GM23338 (cell line): Measurements from ENCODE around the gene ENDOU. TPM values are rescaled to one million over a fixed set of nuclear protein-coding genes. Genes with fewer than 3 reads are reported as not detected.
A peak's percentile ranks its signal among the peaks of the same experiment; 100 is the strongest.

ENCODE experiments used
- ATAC-seq: fragments of 200-7000 bp; cut with Tn5 transposase; 3 replicates; pipeline ENCODE4 v1.9.1; 2020
- DNase-seq: peaks from one replicate; pipeline ENCODE4 v3.0.0-alpha.2; 2015; ENCODE audit warnings: low spot score
- H2AFZ ChIP-seq: fragments of 200-600 bp; sonication (generic); 2 replicates; pipeline ENCODE4 v1.8.0; 2016; ENCODE audit warnings: antibody characterized with exemption, mild to moderate bottlenecking, moderate library complexity
- H3F3A ChIP-seq: fragments of 200-600 bp; sonication (generic); replicated peaks from 2 replicates; pipeline ENCODE4 v1.8.0; 2017; ENCODE audit warnings: antibody characterized with exemption, mixed run types, low read depth
- H3K27ac ChIP-seq: fragments of 200-600 bp; sonication (generic); 2 replicates; pipeline ENCODE4 v1.6.1; 2016; ENCODE audit warnings: low read depth
- H3K27me3 ChIP-seq: fragments of 200-600 bp; sonication (generic); 2 replicates; pipeline ENCODE4 v1.8.0; 2016; ENCODE audit warnings: mild to moderate bottlenecking, mixed run types, moderate library complexity; ENCODE audit not compliant: insufficient read depth
- H3K36me3 ChIP-seq: fragments of 200-600 bp; sonication (generic); 2 replicates; pipeline ENCODE4 v1.8.0; 2016; ENCODE audit warnings: mild to moderate bottlenecking; ENCODE audit not compliant: insufficient read depth
- H3K4me1 ChIP-seq: fragments of 200-600 bp; sonication (generic); 2 replicates; pipeline ENCODE4 v1.8.0; 2016; ENCODE audit warnings: mild to moderate bottlenecking, moderate library complexity; ENCODE audit not compliant: insufficient read depth
- H3K4me2 ChIP-seq: fragments of 200-600 bp; sonication (generic); 2 replicates; pipeline ENCODE4 v1.7.1; 2017; ENCODE audit warnings: mixed run types
- H3K4me3 ChIP-seq: fragments of 200-600 bp; sonication (generic); 2 replicates; pipeline ENCODE4 v1.6.1; 2016; ENCODE audit warnings: mixed run types
- H3K79me2 ChIP-seq: fragments of 200-600 bp; sonication (generic); replicated peaks from 2 replicates; pipeline ENCODE4 v1.8.0; 2017; ENCODE audit warnings: mild to moderate bottlenecking; ENCODE audit not compliant: insufficient read depth
- H3K9me2 ChIP-seq: fragments of 200-600 bp; sonication (generic); 2 replicates; pipeline ENCODE4 v1.8.0; 2017; ENCODE audit not compliant: insufficient read depth
- H4K20me1 ChIP-seq: fragments of 200-600 bp; sonication (generic); replicated peaks from 2 replicates; pipeline ENCODE4 v1.8.0; 2017; ENCODE audit warnings: mild to moderate bottlenecking; ENCODE audit not compliant: insufficient read depth
- H3K27ac Mint-ChIP-seq: 2 replicates; pipeline ENCODE4 v1.8.0; 2020; ENCODE audit warnings: inconsistent platforms, mild to moderate bottlenecking, moderate library complexity, mixed read lengths
- H3K27me3 Mint-ChIP-seq: 3 replicates; pipeline ENCODE4 v1.8.0; 2022; ENCODE audit warnings: low read depth, mild to moderate bottlenecking, moderate library complexity, mixed read lengths, inconsistent platforms; ENCODE audit not compliant: insufficient read depth, poor library complexity
- H3K36me3 Mint-ChIP-seq: 3 replicates; pipeline ENCODE4 v1.8.0; 2021; ENCODE audit warnings: low read depth, mild to moderate bottlenecking, inconsistent platforms, moderate library complexity, mixed read lengths
- H3K4me1 Mint-ChIP-seq: 3 replicates; pipeline ENCODE4 v1.8.0; 2020; ENCODE audit warnings: mild to moderate bottlenecking, inconsistent platforms, mixed read lengths
- H3K4me3 Mint-ChIP-seq: 3 replicates; pipeline ENCODE4 v1.8.0; 2021; ENCODE audit warnings: moderate library complexity, mild to moderate bottlenecking, inconsistent platforms, mixed read lengths
- H3K9me3 Mint-ChIP-seq: 3 replicates; pipeline ENCODE4 v1.8.0; 2020; ENCODE audit warnings: moderate library complexity, mild to moderate bottlenecking, inconsistent platforms, mixed read lengths
- CREB1 ChIP-seq: fragments of 250-450 bp; sonication (Bioruptor Pico); IDR thresholded peaks from 2 replicates; pipeline ENCODE4 v1.5.0; 2020; ENCODE audit warnings: low read depth, mild to moderate bottlenecking, moderate library complexity
- ETS1 ChIP-seq: IDR thresholded peaks from 2 replicates; pipeline ENCODE4 v1.6.1; 2016; ENCODE audit warnings: antibody characterized with exemption
- EZH2 ChIP-seq: fragments of 200-600 bp; sonication (generic); IDR thresholded peaks from one replicate; pipeline ENCODE4 v1.8.0; 2017; ENCODE audit warnings: antibody characterized with exemption, mild to moderate bottlenecking, low read depth; ENCODE audit not compliant: unreplicated experiment
- EZH2phosphoT487 ChIP-seq: fragments of 200-600 bp; sonication (generic); IDR thresholded peaks from one replicate; pipeline ENCODE4 v1.8.1; 2018; ENCODE audit warnings: antibody characterized with exemption; ENCODE audit not compliant: unreplicated experiment
- JUNB ChIP-seq: IDR thresholded peaks from one replicate; pipeline ENCODE4 v1.6.1; 2016; ENCODE audit warnings: antibody characterized with exemption; ENCODE audit not compliant: unreplicated experiment
- NANOG ChIP-seq: IDR thresholded peaks from 2 replicates; pipeline ENCODE4 v1.6.1; 2016; ENCODE audit warnings: antibody characterized with exemption, borderline replicate concordance
- POLR2AphosphoS5 ChIP-seq: IDR thresholded peaks from 2 replicates; pipeline ENCODE4 v1.6.1; 2016; ENCODE audit warnings: antibody characterized with exemption, low read depth
- REST ChIP-seq: IDR thresholded peaks from one replicate; pipeline ENCODE4 v1.6.1; 2018; ENCODE audit warnings: antibody characterized with exemption; ENCODE audit not compliant: unreplicated experiment
- STAT1 ChIP-seq: IDR thresholded peaks from one replicate; pipeline ENCODE4 v1.6.1; 2016; ENCODE audit warnings: antibody characterized with exemption; ENCODE audit not compliant: unreplicated experiment
- ZNF114 ChIP-seq: fragments of 250-450 bp; sonication (Bioruptor Pico); IDR thresholded peaks from 2 replicates; pipeline ENCODE4 v1.5.0; 2020; ENCODE audit warnings: mild to moderate bottlenecking, moderate library complexity
- ZNF331 ChIP-seq: fragments of 250-450 bp; sonication (Bioruptor Pico); IDR thresholded peaks from 2 replicates; pipeline ENCODE4 v1.5.0; 2020; ENCODE audit warnings: low read depth, mild to moderate bottlenecking, moderate library complexity
- polyA plus RNA-seq: library from polyadenylated mRNA; unstranded; fragments of >200 nt; fragmentation: Nextera tagmentation; extraction: Ambion mirVana; gene quantifications from 2 replicates; pipeline ENCODE4 v1.2.1, GENCODE V29; 2016
- total RNA-seq: library from RNA; depleted of rRNA; stranded (reverse); fragments of >200 nt; shearing (Covaris generic); gene quantifications from 2 replicates; pipeline ENCODE4 v1.2.3, GENCODE V29; 2014
- TF ChIP-seq, protein P1 (sequence below), 2 experiments: fragments of 200-600 bp in 1 of 2; sonication (generic) in 1 of 2; conservative IDR thresholded peaks; 2 replicates each; pipeline versions ENCODE4 v1.5.1 to v1.6.1; 2016 to 2017; ENCODE audit warnings: antibody characterized with exemption in 2 of 2, low read depth in 2 of 2, mild to moderate bottlenecking in 2 of 2, moderate library complexity in 1 of 2

The ENDOU gene
- total and polyA plus RNA-seq, 2 experiments from 2014 or later: not detected

GRCh38 chr12:47767216-47767724 lies 42.0 kb upstream of the ENDOU start:
- no peak overlapping the region for H2AFZ ChIP-seq
- H3K27ac Mint-ChIP-seq: no peak overlapping the region
- H3K4me1 Mint-ChIP-seq: peaks cover 20% of the 10 kb centered on the region
- peak; percentile 83 for DNase-seq
- H3K4me1 ChIP-seq: peaks cover 20% of the 10 kb centered on the region
- H3K4me2 ChIP-seq: no peak overlapping the region
- no peaks in the 10 kb centered on the region for H3K36me3 ChIP-seq
- no peaks in the 10 kb centered on the region for H3K9me2 ChIP-seq
- peaks cover 2% of the 10 kb centered on the region; the same call in 1 of the 3 replicates for H3K36me3 Mint-ChIP-seq
- peak; percentile 70 for ATAC-seq
- H3K27me3 ChIP-seq: no peaks in the 10 kb centered on the region
- peaks cover 5% of the 10 kb centered on the region for H3F3A ChIP-seq
- no peak overlapping the region for H3K27ac ChIP-seq
- no peak overlapping the region; the same call in 2 of the 3 replicates for H3K4me3 Mint-ChIP-seq
- no peaks in the 10 kb centered on the region for H3K79me2 ChIP-seq
- H3K4me3 ChIP-seq: no peak overlapping the region
- TF ChIP-seq JUNB (no peak), ZNF331 (CRISPR knock-in tag) (no peak), ZNF114 (CRISPR knock-in tag) (no peak), ETS1 (no peak), EZH2phosphoT487 (no peak), POLR2AphosphoS5 (no peak), EZH2 (no peak), NANOG (no peak)
- TF ChIP-seq, protein P1, sequence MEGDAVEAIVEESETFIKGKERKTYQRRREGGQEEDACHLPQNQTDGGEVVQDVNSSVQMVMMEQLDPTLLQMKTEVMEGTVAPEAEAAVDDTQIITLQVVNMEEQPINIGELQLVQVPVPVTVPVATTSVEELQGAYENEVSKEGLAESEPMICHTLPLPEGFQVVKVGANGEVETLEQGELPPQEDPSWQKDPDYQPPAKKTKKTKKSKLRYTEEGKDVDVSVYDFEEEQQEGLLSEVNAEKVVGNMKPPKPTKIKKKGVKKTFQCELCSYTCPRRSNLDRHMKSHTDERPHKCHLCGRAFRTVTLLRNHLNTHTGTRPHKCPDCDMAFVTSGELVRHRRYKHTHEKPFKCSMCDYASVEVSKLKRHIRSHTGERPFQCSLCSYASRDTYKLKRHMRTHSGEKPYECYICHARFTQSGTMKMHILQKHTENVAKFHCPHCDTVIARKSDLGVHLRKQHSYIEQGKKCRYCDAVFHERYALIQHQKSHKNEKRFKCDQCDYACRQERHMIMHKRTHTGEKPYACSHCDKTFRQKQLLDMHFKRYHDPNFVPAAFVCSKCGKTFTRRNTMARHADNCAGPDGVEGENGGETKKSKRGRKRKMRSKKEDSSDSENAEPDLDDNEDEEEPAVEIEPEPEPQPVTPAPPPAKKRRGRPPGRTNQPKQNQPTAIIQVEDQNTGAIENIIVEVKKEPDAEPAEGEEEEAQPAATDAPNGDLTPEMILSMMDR (conservative IDR thresholded peaks at IDR 0.05; ENCODE audit: low read depth in 2 of 2): peak; percentile 70 to 90
- no peaks in the 10 kb centered on the region for H3K9me3 Mint-ChIP-seq
- no peaks in the 10 kb centered on the region for H4K20me1 ChIP-seq
- peaks cover 7% of the 10 kb centered on the region for H3K27me3 Mint-ChIP-seq

- Histone ChIP-seq H3K36me3 (no peaks in the 10 kb centered on the region), H3K27ac (no peak overlapping the region), H3K4me1 (peaks cover 15% of the 10 kb centered on the region), H4K20me1 (no peaks in the 10 kb centered on the region), H3K27me3 (no peaks in the 10 kb centered on the region), H3K9me2 (no peaks in the 10 kb centered on the region), H3K4me2 (no peak overlapping the region), H3K4me3 (no peak overlapping the region), H2AFZ (no peak overlapping the region), H3K79me2 (no peaks in the 10 kb centered on the region), H3F3A (no peaks in the 10 kb centered on the region)
- peak; percentile 40 for ATAC-seq
- Mint-ChIP-seq H3K4me3 (no peak overlapping the region), H3K27ac (no peak overlapping the region), H3K4me1 (peaks cover 18% of the 10 kb centered on the region), H3K27me3 (peaks cover 7% of the 10 kb centered on the region), H3K36me3 (peaks cover 3% of the 10 kb centered on the region; the same call in 1 of the 3 replicates), H3K9me3 (no peaks in the 10 kb centered on the region)
- peak; percentile 35 for DNase-seq
- no peak for TF ChIP-seq STAT1
- no peak for TF ChIP-seq ETS1
- no peak for TF ChIP-seq EZH2phosphoT487
- TF ChIP-seq CREB1 (CRISPR knock-in tag): no peak
- no peak for TF ChIP-seq REST
- TF ChIP-seq ZNF114 (CRISPR knock-in tag): no peak
- TF ChIP-seq, protein P1 (conservative IDR thresholded peaks at IDR 0.05; ENCODE audit: low read depth in 2 of 2): no peak
- TF ChIP-seq NANOG: no peak
- no peak for TF ChIP-seq JUNB
- no peak for TF ChIP-seq ZNF331 (CRISPR knock-in tag)
These were observed 41.4 kb upstream of the ENDOU start for GRCh38 chr12:47766502-47767215.
